ENCODE data around the gene MITF. TPM values are rescaled to one million over a fixed set of nuclear protein-coding genes. Genes with fewer than 3 reads are reported as not detected.

MITF gene
- total RNA-seq, 2 donors from 2014 or later = 1.8 to 3.0 TPM

GRCh38 chr3:69740103-69741021, 1.1 kb downstream of the MITF start:
- H3K4me3 ChIP-seq (ENCODE audit: low read length) = peak overlapping the region; percentile 92
- no peaks in the 10 kb centered on the region for H3K9me3 ChIP-seq (ENCODE audit: control insufficient read depth, low read length)
- Mint-ChIP-seq H3K9me3 (no peaks in the 10 kb centered on the region), H3K4me3 (peak overlapping the region; percentile 76), H3K4me1 (peaks cover 13% of the 10 kb centered on the region), H3K27ac (no peak overlapping the region), H3K36me3 (ENCODE audit: low read depth) (no peaks in the 10 kb centered on the region), H3K27me3 (ENCODE audit: insufficient read depth) (peaks cover 59% of the 10 kb centered on the region)
- peak; percentile 91 for DNase-seq
- WGBS, 2 experiments (ENCODE audit: insufficient coverage in 1 of 2, insufficient read length in 1 of 2) = 25 to 27% methylated on average over 20 to 26 of the region's 26 CpGs
- TF ChIP-seq, protein P1, sequence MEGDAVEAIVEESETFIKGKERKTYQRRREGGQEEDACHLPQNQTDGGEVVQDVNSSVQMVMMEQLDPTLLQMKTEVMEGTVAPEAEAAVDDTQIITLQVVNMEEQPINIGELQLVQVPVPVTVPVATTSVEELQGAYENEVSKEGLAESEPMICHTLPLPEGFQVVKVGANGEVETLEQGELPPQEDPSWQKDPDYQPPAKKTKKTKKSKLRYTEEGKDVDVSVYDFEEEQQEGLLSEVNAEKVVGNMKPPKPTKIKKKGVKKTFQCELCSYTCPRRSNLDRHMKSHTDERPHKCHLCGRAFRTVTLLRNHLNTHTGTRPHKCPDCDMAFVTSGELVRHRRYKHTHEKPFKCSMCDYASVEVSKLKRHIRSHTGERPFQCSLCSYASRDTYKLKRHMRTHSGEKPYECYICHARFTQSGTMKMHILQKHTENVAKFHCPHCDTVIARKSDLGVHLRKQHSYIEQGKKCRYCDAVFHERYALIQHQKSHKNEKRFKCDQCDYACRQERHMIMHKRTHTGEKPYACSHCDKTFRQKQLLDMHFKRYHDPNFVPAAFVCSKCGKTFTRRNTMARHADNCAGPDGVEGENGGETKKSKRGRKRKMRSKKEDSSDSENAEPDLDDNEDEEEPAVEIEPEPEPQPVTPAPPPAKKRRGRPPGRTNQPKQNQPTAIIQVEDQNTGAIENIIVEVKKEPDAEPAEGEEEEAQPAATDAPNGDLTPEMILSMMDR (conservative IDR thresholded peaks at IDR 0.05) = no peak
- H3K36me3 ChIP-seq (ENCODE audit: control insufficient read depth, insufficient read depth, low read length) = no peaks in the 10 kb centered on the region
- H3K27ac ChIP-seq (ENCODE audit: low read depth, low read length) = no peak overlapping the region
- peaks cover 77% of the 10 kb centered on the region for H3K27me3 ChIP-seq (ENCODE audit: control insufficient read depth, insufficient read depth, low read length, poor library complexity, severe bottlenecking)
- H3K4me1 ChIP-seq (ENCODE audit: control insufficient read depth, insufficient read depth, low read length) = no peaks in the 10 kb centered on the region
- no peak overlapping the region for H3K9ac ChIP-seq (ENCODE audit: extremely low read depth, low read length, poor library complexity, severe bottlenecking)

DNA sequence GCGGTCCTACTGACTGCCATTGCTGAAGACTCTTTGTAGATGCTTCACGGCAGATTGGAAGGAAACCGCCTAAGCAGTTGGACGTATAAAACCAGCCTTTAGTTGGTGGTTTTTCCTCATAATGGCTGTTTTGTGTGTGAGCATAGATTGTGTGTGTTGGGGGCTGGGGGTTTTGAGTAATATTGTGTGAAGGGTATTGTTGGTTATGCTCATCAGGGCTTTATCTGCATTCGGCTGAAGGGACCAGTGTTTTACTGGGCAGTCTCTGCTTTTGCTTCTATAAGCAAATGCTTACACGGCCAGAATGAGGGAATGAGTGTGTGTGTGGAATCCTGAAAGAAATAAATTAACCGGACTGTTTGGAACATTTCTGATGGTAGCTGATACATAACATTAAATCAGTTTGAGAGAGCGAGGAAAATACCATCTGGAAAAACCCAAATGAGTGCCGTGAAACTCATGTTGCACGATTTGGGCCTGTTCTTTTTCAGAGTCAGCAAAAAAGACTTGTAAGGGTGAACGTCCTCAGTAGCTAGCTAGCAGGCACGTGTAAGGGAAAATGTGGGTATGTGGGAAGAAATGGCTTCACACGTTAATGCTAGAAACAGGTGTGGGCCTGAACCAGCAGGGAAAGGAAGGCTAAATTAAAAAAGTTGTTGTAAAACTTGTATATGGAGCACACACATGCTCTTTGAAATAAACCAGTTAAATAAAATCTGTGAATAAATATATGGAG, 1.9 kb downstream of the MITF start:
- Mint-ChIP-seq H3K27me3 (ENCODE audit: insufficient read depth) (peaks cover 50% of the 10 kb centered on the region), H3K4me3 (no peak overlapping the region), H3K4me1 (peaks cover 13% of the 10 kb centered on the region), H3K9me3 (no peaks in the 10 kb centered on the region), H3K27ac (no peak overlapping the region), H3K36me3 (ENCODE audit: low read depth) (no peaks in the 10 kb centered on the region)
- Histone ChIP-seq H3K4me1 (ENCODE audit: control insufficient read depth, insufficient read depth, low read length) (no peaks in the 10 kb centered on the region), H3K27me3 (ENCODE audit: control insufficient read depth, insufficient read depth, low read length, poor library complexity, severe bottlenecking) (peaks cover 69% of the 10 kb centered on the region), H3K36me3 (ENCODE audit: control insufficient read depth, insufficient read depth, low read length) (no peaks in the 10 kb centered on the region), H3K9ac (ENCODE audit: extremely low read depth, low read length, poor library complexity, severe bottlenecking) (no peak overlapping the region), H3K4me3 (ENCODE audit: low read length) (no peak overlapping the region), H3K9me3 (ENCODE audit: control insufficient read depth, low read length) (no peaks in the 10 kb centered on the region), H3K27ac (ENCODE audit: low read depth, low read length) (no peak overlapping the region)
- no peak for DNase-seq
- TF ChIP-seq, protein P1 (conservative IDR thresholded peaks at IDR 0.05) = no peak
- WGBS, 2 experiments (ENCODE audit: insufficient coverage in 1 of 2, insufficient read length in 1 of 2) = 92 to 93% methylated on average over 9 to 13 of the region's 13 CpGs

GRCh38 chr3:69742391-69742790, 3.1 kb downstream of the MITF start:
- no peak for DNase-seq
- H3K9ac ChIP-seq (ENCODE audit: extremely low read depth, low read length, poor library complexity, severe bottlenecking) = no peak overlapping the region
- no peaks in the 10 kb centered on the region for H3K9me3 Mint-ChIP-seq
- no peak overlapping the region for H3K4me3 Mint-ChIP-seq
- H3K36me3 Mint-ChIP-seq (ENCODE audit: low read depth) = no peaks in the 10 kb centered on the region
- H3K9me3 ChIP-seq (ENCODE audit: control insufficient read depth, low read length) = no peaks in the 10 kb centered on the region
- H3K4me3 ChIP-seq (ENCODE audit: low read length) = no peak overlapping the region
- H3K4me1 Mint-ChIP-seq = peaks cover 10% of the 10 kb centered on the region
- TF ChIP-seq, protein P1 (conservative IDR thresholded peaks at IDR 0.05) = no peak
- no peaks in the 10 kb centered on the region for H3K36me3 ChIP-seq (ENCODE audit: control insufficient read depth, insufficient read depth, low read length)
- H3K27ac ChIP-seq (ENCODE audit: low read depth, low read length) = no peak overlapping the region
- WGBS, 2 experiments (ENCODE audit: insufficient coverage in 1 of 2, insufficient read length in 1 of 2) = 96% methylated on average over 2 of the region's 2 CpGs; no CpG with 5 or more reads in 1 of the 2 experiments
- H3K4me1 ChIP-seq (ENCODE audit: control insufficient read depth, insufficient read depth, low read length) = no peaks in the 10 kb centered on the region
- peaks cover 38% of the 10 kb centered on the region for H3K27me3 Mint-ChIP-seq (ENCODE audit: insufficient read depth)
- peaks cover 57% of the 10 kb centered on the region for H3K27me3 ChIP-seq (ENCODE audit: control insufficient read depth, insufficient read depth, low read length, poor library complexity, severe bottlenecking)
- H3K27ac Mint-ChIP-seq = no peak overlapping the region
